ENCODE measurements around the gene ATP2A2. TPM values are rescaled to one million over a fixed set of nuclear protein-coding genes. Genes with fewer than 3 reads are reported as not detected.
"Not testable (repeated sequence)": the region's sequence is repeated elsewhere in the genome, so short reads cannot be mapped to it uniquely, and the experiment has no call there.

ATP2A2 gene
- total RNA-seq, 1 donor, result 71.7 TPM

- Histone ChIP-seq H3K4me3 (ENCODE audit: low read length) (no peak overlapping the region), H3K27me3 (ENCODE audit: insufficient read depth, low read length) (no peaks in the 10 kb centered on the region), H3K4me1 (ENCODE audit: insufficient read depth, low read length) (no peaks in the 10 kb centered on the region), H3K9me3 (ENCODE audit: low read depth, low read length) (no peaks in the 10 kb centered on the region)
Observed at GRCh38 chr12:110373425-110373824, 92.4 kb downstream of the ATP2A2 start.

GRCh38 chr12:110373962-110374611 is 93.0 kb downstream of the ATP2A2 start:
- Histone ChIP-seq H3K9me3 (ENCODE audit: low read depth, low read length) (no peaks in the 10 kb centered on the region), H3K4me1 (ENCODE audit: insufficient read depth, low read length) (no peaks in the 10 kb centered on the region), H3K4me3 (ENCODE audit: low read length) (no peak overlapping the region), H3K27me3 (ENCODE audit: insufficient read depth, low read length) (no peaks in the 10 kb centered on the region)

GRCh38 chr12:110378131-110378790 is 97.2 kb downstream of the ATP2A2 start:
- H3K4me1 ChIP-seq (ENCODE audit: insufficient read depth, low read length); H3K9me3 ChIP-seq (ENCODE audit: low read depth, low read length); H3K27me3 ChIP-seq (ENCODE audit: insufficient read depth, low read length); H3K4me3 ChIP-seq (ENCODE audit: low read length): not testable (repeated sequence)

- no peak overlapping the region for H3K4me3 ChIP-seq (ENCODE audit: low read length)
- H3K9me3 ChIP-seq (ENCODE audit: low read depth, low read length), result no peaks in the 10 kb centered on the region
- H3K27me3 ChIP-seq (ENCODE audit: insufficient read depth, low read length), result no peaks in the 10 kb centered on the region
- no peaks in the 10 kb centered on the region for H3K4me1 ChIP-seq (ENCODE audit: insufficient read depth, low read length)
Observed at GRCh38 chr12:110379197-110379596, 98.2 kb downstream of the ATP2A2 start.

- Histone ChIP-seq H3K4me1 (ENCODE audit: insufficient read depth, low read length) (no peaks in the 10 kb centered on the region), H3K4me3 (ENCODE audit: low read length) (no peak overlapping the region), H3K27me3 (ENCODE audit: insufficient read depth, low read length) (no peaks in the 10 kb centered on the region), H3K9me3 (ENCODE audit: low read depth, low read length) (no peaks in the 10 kb centered on the region)
Observed at GRCh38 chr12:110379631-110380030, 98.6 kb downstream of the ATP2A2 start.

- Histone ChIP-seq H3K27me3 (ENCODE audit: insufficient read depth, low read length) (no peaks in the 10 kb centered on the region), H3K4me3 (ENCODE audit: low read length) (no peak overlapping the region), H3K4me1 (ENCODE audit: insufficient read depth, low read length) (no peaks in the 10 kb centered on the region), H3K9me3 (ENCODE audit: low read depth, low read length) (no peaks in the 10 kb centered on the region)
Observed at GRCh38 chr12:110382683-110383082, 101.6 kb downstream of the ATP2A2 start.

Other genes with a start within 250 kb of the ATP2A2 start
- 16.2 TPM for gene C12orf76, start 232.7 kb upstream of the ATP2A2 start, total RNA-seq
- 2.2 TPM for gene IFT81, start 156.9 kb upstream of the ATP2A2 start, total RNA-seq
- gene ANAPC7, start 122.5 kb downstream of the ATP2A2 start, total RNA-seq, result 16.2 TPM
- 635 TPM for gene ARPC3, start 169.1 kb downstream of the ATP2A2 start, total RNA-seq
- gene GPN3, start 187.0 kb downstream of the ATP2A2 start, total RNA-seq, result 3.6 TPM
- gene FAM216A, start 187.6 kb downstream of the ATP2A2 start, total RNA-seq, result 9.0 TPM
- gene VPS29, start 220.9 kb downstream of the ATP2A2 start, total RNA-seq, result 46.0 TPM
- 0.94 TPM for gene RAD9B, start 221.1 kb downstream of the ATP2A2 start, total RNA-seq

Measured in mononuclear cell (primary cell).